ENCODE measurements around the gene OR1J1. TPM values are rescaled to one million over a fixed set of nuclear protein-coding genes. Genes with fewer than 3 reads are reported as not detected.

Gene OR1J1
- total RNA-seq, 2 donors from 2014 or later, result not detected

- no peak overlapping the region for H3K27ac ChIP-seq
- TF ChIP-seq CTCF (IDR thresholded peaks at IDR 0.05), result no peak
- no peak for DNase-seq (ENCODE audit: low spot score)
- no peak overlapping the region for H3K4me3 ChIP-seq
- H3K27me3 ChIP-seq, result peaks cover 0 to 5% of the 10 kb centered on the region in 2 donors
- no peaks in the 10 kb centered on the region for H3K9me3 ChIP-seq
- no peaks in the 10 kb centered on the region for H3K36me3 ChIP-seq
- no peaks in the 10 kb centered on the region for H3K4me1 ChIP-seq
Measured at GRCh38 chr9:122475717-122476116, 2.0 kb downstream of the OR1J1 start.

GRCh38 chr9:122474561-122474960 is 3.2 kb downstream of the OR1J1 start:
- Histone ChIP-seq H3K36me3 (no peaks in the 10 kb centered on the region), H3K27ac (no peak overlapping the region), H3K4me3 (no peak overlapping the region), H3K9me3 (no peaks in the 10 kb centered on the region), H3K27me3 (peaks cover 0 to 5% of the 10 kb centered on the region in 2 donors), H3K4me1 (no peaks in the 10 kb centered on the region)
- TF ChIP-seq CTCF (IDR thresholded peaks at IDR 0.05), result no peak
- DNase-seq (ENCODE audit: low spot score), result no peak

DNA sequence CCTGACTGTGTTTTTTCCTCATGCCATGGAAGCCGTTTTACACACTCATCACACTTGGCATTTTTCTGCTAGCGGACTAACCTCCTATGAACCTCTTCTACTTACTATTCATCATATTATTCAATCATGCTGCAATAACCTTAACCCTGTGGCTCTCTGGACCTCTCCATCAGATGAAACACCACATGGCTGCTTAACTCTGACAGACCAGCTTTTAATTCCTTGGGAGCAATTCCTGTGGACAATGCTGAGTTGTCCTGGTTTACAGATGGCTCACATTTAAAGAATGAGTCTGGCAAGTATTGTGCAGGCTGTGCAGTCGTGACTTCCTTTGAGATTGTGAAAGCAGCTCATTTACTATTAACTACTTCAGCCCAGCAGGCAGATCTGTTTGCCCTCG is 9.0 kb downstream of the OR1J1 start:
- Histone ChIP-seq H3K36me3 (no peaks in the 10 kb centered on the region), H3K4me1 (peaks cover 0 to 12% of the 10 kb centered on the region in 2 donors), H3K27ac (no peak overlapping the region), H3K4me3 (no peak overlapping the region), H3K27me3 (no peaks in the 10 kb centered on the region), H3K9me3 (no peaks in the 10 kb centered on the region)
- TF ChIP-seq CTCF (IDR thresholded peaks at IDR 0.05), result no peak
- no peak for DNase-seq (ENCODE audit: low spot score)

GRCh38 chr9:122466456-122466855 is 11.3 kb downstream of the OR1J1 start:
- Histone ChIP-seq H3K27me3 (no peaks in the 10 kb centered on the region), H3K4me1 (peaks cover 0 to 12% of the 10 kb centered on the region in 2 donors), H3K36me3 (no peaks in the 10 kb centered on the region), H3K4me3 (no peak overlapping the region), H3K9me3 (no peaks in the 10 kb centered on the region), H3K27ac (no peak overlapping the region)
- no peak for TF ChIP-seq CTCF (IDR thresholded peaks at IDR 0.05)
- DNase-seq (ENCODE audit: low spot score), result no peak

DNA sequence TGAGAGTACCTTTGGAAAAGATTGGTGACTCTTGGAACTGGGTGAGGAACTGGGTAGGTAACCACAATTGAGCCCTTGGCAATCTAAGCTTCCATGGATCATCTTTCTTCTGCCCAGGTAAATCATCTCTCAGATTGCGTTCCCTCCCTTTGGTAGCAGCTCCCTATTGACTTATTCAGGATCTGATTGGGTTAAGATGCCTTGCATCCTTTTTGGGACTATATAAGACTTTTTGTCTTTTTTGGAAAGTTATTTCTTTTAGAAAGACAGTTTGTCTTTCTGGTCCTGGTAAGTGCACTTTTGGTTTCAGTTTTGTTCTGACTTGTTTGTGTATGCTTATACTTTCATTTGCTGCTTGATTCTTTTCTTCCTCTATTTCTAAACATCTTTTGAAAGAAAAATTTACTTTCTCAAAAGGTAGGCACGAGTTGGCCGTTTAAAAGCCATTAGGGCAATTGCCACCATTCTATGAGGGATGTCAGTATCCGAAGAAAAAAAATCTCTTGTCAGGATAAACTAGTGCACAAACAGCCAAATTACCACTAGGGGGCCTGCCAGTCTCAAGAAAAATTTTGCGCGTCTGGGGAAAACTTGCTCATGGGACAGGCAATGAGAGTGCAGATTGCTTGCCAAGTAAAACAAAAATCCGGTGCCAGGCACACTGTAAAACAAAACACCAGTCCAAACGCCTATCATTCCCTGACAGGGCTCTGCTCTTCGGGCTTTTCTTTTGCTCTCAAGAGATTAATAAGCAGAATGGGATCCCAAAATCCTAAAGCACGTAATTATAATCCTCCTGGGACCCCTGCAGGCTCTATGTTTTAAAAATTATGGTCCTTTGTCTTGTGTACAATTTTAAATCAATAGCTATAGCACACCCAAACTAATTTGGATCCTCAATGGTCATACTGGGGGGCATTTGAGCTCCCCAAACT is 12.8 kb downstream of the OR1J1 start:
- Histone ChIP-seq H3K27ac (peak overlapping the region in 1 of 2 donors; percentile 29), H3K4me3 (peak overlapping the region; percentile 25 to 40), H3K27me3 (no peaks in the 10 kb centered on the region), H3K4me1 (peaks cover 0 to 12% of the 10 kb centered on the region in 2 donors), H3K36me3 (no peaks in the 10 kb centered on the region), H3K9me3 (peaks cover 0 to 7% of the 10 kb centered on the region in 2 donors)
- TF ChIP-seq CTCF (IDR thresholded peaks at IDR 0.05), result peak; percentile 61 to 85
- peak; percentile 81 for DNase-seq (ENCODE audit: low spot score)
